OCI-LY1 (cell line): Measurements from ENCODE around the gene MPRIP.

Experiments
- H2AFZ ChIP-seq: fragments of 200-600 bp; sonication (generic), shearing (Covaris generic); 2 replicates; pipeline ENCODE4 v1.6.0; 2014; ENCODE audit warnings: antibody characterized with exemption, mild to moderate bottlenecking, low read length
- H3F3A ChIP-seq: fragments of 200-600 bp; sonication (generic), shearing (Covaris generic); 2 replicates; pipeline ENCODE4 v1.6.0; 2014; ENCODE audit warnings: mild to moderate bottlenecking, antibody characterized with exemption, low read length, moderate library complexity; ENCODE audit not compliant: insufficient read depth
- H3K27ac ChIP-seq: fragments of 200-600 bp; sonication (generic); 2 replicates; pipeline ENCODE4 v1.5.1; 2014; ENCODE audit warnings: low read length, mixed run types, mild to moderate bottlenecking, low read depth; ENCODE audit not compliant: poor library complexity, severe bottlenecking
- H3K27me3 ChIP-seq: fragments of 200-600 bp; sonication (generic); 2 replicates; pipeline ENCODE4 v1.6.0; 2014; ENCODE audit warnings: antibody characterized with exemption, mild to moderate bottlenecking, low read length, moderate library complexity; ENCODE audit not compliant: insufficient read depth
- H3K36me3 ChIP-seq: fragments of 200-600 bp; sonication (generic); 2 replicates; pipeline ENCODE4 v1.6.1; 2014; ENCODE audit warnings: mild to moderate bottlenecking, antibody characterized with exemption, low read length, moderate library complexity, mixed read lengths; ENCODE audit not compliant: insufficient read depth
- H3K4me1 ChIP-seq: fragments of 200-600 bp; sonication (generic); 2 replicates; pipeline ENCODE4 v1.5.1; 2014; ENCODE audit warnings: mild to moderate bottlenecking, low read length, moderate library complexity; ENCODE audit not compliant: insufficient read depth, severe bottlenecking
- H3K4me2 ChIP-seq: fragments of 200-600 bp; sonication (generic), shearing (Covaris generic); 2 replicates; pipeline ENCODE4 v1.6.1; 2014; ENCODE audit warnings: low read length
- H3K4me3 ChIP-seq: fragments of 200-600 bp; sonication (generic); 2 replicates; pipeline ENCODE4 v1.5.1; 2014; ENCODE audit warnings: low read length, low read depth, mild to moderate bottlenecking, mixed read lengths; ENCODE audit not compliant: poor library complexity, severe bottlenecking
- H3K79me2 ChIP-seq: fragments of 200-600 bp; shearing (Covaris generic); 2 replicates; pipeline ENCODE4 v1.6.1; 2016; ENCODE audit warnings: mixed run types, low read length, mixed read lengths; ENCODE audit not compliant: insufficient read depth
- H3K9ac ChIP-seq: fragments of 200-600 bp; sonication (generic), shearing (Covaris generic); 2 replicates; pipeline ENCODE4 v1.6.1; 2014; ENCODE audit warnings: mild to moderate bottlenecking, low read length, mixed read lengths
- H3K9me2 ChIP-seq: fragments of 200-600 bp; sonication (generic), shearing (Covaris generic); 2 replicates; pipeline ENCODE4 v1.6.1; 2014; ENCODE audit warnings: low read depth, mild to moderate bottlenecking, low read length, mixed read lengths
- H3K9me3 ChIP-seq: fragments of 200-600 bp; shearing (Covaris generic); 2 replicates; pipeline ENCODE4 v1.6.1; 2014; ENCODE audit warnings: low read length, mixed read lengths
- H4K20me1 ChIP-seq: fragments of 200-600 bp; sonication (generic), shearing (Covaris generic); 2 replicates; pipeline ENCODE4 v1.6.0; 2016; ENCODE audit warnings: mild to moderate bottlenecking, low read length; ENCODE audit not compliant: insufficient read depth
- CTCF ChIP-seq: fragments of 200-600 bp; sonication (generic), shearing (Covaris generic); IDR thresholded peaks from 2 replicates; pipeline ENCODE4 v1.5.1; 2017; ENCODE audit warnings: mild to moderate bottlenecking, antibody characterized with exemption, low read length, moderate library complexity, mixed read lengths
- EZH2 ChIP-seq: fragments of 200-600 bp; sonication (generic), shearing (Covaris generic); IDR thresholded peaks from 2 replicates; pipeline ENCODE4 v1.8.0; 2017; ENCODE audit warnings: borderline replicate concordance, mixed run types, mild to moderate bottlenecking, antibody characterized with exemption, low read length, moderate library complexity, mixed read lengths

The MPRIP gene

GRCh38 chr17:17089796-17090641 is 47.8 kb downstream of the MPRIP start:
- Histone ChIP-seq H3F3A (no peaks in the 10 kb centered on the region), H3K27me3 (no peaks in the 10 kb centered on the region), H2AFZ (no peak overlapping the region), H3K9ac (no peak overlapping the region), H3K4me2 (no peak overlapping the region), H3K27ac (no peak overlapping the region), H3K4me3 (no peak overlapping the region), H4K20me1 (no peaks in the 10 kb centered on the region), H3K36me3 (no peaks in the 10 kb centered on the region; the same call in 1 of the 2 replicates), H3K79me2 (no peaks in the 10 kb centered on the region), H3K9me2 (no peaks in the 10 kb centered on the region), H3K9me3 (no peaks in the 10 kb centered on the region), H3K4me1 (no peaks in the 10 kb centered on the region)
- TF ChIP-seq CTCF (no peak), EZH2 (no peak)

GRCh38 chr17:17090642-17091103 is 48.4 kb downstream of the MPRIP start:
- no peaks in the 10 kb centered on the region for H4K20me1 ChIP-seq
- H2AFZ ChIP-seq: no peak overlapping the region
- H3F3A ChIP-seq: no peaks in the 10 kb centered on the region
- no peaks in the 10 kb centered on the region; the same call in 1 of the 2 replicates for H3K36me3 ChIP-seq
- no peak overlapping the region for H3K27ac ChIP-seq
- no peak overlapping the region for H3K9ac ChIP-seq
- no peaks in the 10 kb centered on the region for H3K9me3 ChIP-seq
- no peaks in the 10 kb centered on the region for H3K4me1 ChIP-seq
- no peak overlapping the region for H3K4me2 ChIP-seq
- H3K79me2 ChIP-seq: no peaks in the 10 kb centered on the region
- TF ChIP-seq EZH2 (no peak), CTCF (no peak)
- no peaks in the 10 kb centered on the region for H3K9me2 ChIP-seq
- H3K4me3 ChIP-seq: no peak overlapping the region
- H3K27me3 ChIP-seq: no peaks in the 10 kb centered on the region

GRCh38 chr17:17091276-17091675 is 49.0 kb downstream of the MPRIP start:
- H3F3A ChIP-seq: no peaks in the 10 kb centered on the region
- H3K79me2 ChIP-seq: no peaks in the 10 kb centered on the region
- no peak overlapping the region for H3K9ac ChIP-seq

More at GRCh38 chr17:17091276-17091675, 49.0 kb downstream of the MPRIP start:
- no peaks in the 10 kb centered on the region for H3K9me2 ChIP-seq
- H3K27ac ChIP-seq: no peak overlapping the region
- no peak for TF ChIP-seq CTCF
- no peak for TF ChIP-seq EZH2
- H3K4me2 ChIP-seq: no peak overlapping the region
- H3K27me3 ChIP-seq: no peaks in the 10 kb centered on the region
- H3K4me1 ChIP-seq: no peaks in the 10 kb centered on the region
- no peak overlapping the region for H2AFZ ChIP-seq
- H3K36me3 ChIP-seq: no peaks in the 10 kb centered on the region; the same call in 1 of the 2 replicates
- H3K9me3 ChIP-seq: no peaks in the 10 kb centered on the region
- H4K20me1 ChIP-seq: no peaks in the 10 kb centered on the region
- no peak overlapping the region for H3K4me3 ChIP-seq
